BJ (cell line): ENCODE results near the gene OR10H1. TPM values are rescaled to one million over a fixed set of nuclear protein-coding genes. Genes with fewer than 3 reads are reported as not detected.
"Not testable (repeated sequence)": the region's sequence is repeated elsewhere in the genome, so short reads cannot be mapped to it uniquely, and the experiment has no call there.

Experiments
- CTCF ChIA-PET: fragments of 350-600 bp; formaldehyde crosslinking; extraction: SDS; loops from one replicate; lab custom pipeline; 2021; ENCODE audit warnings: antibody characterized with exemption, inconsistent platforms; lab: Yijun Ruan, JAX
- POLR2A ChIA-PET: fragments of 300-600 bp; sonication (Branson Sonifier 250); formaldehyde crosslinking; extraction: SDS; loops from one replicate; lab custom pipeline; 2021; ENCODE audit warnings: antibody characterized with exemption; lab: Charles Lee
- DNase-seq: peaks from one replicate; pipeline ENCODE4 v3.0.0-alpha.2; 2011; ENCODE audit warnings: low read depth
- H3K27me3 ChIP-seq: 2 replicates; pipeline ENCODE4 v1.6.0; 2011; ENCODE audit warnings: low read length; ENCODE audit not compliant: control insufficient read depth, insufficient read depth
- H3K36me3 ChIP-seq: 2 replicates; pipeline ENCODE4 v1.5.1; 2011; ENCODE audit warnings: low read length; ENCODE audit not compliant: control insufficient read depth, insufficient read depth
- H3K4me3 ChIP-seq: 2 replicates; pipeline ENCODE4 v1.5.1; 2011; ENCODE audit warnings: low read depth, mild to moderate bottlenecking, control low read depth, low read length
- polyA plus RNA-seq: library from polyadenylated mRNA; depleted of rRNA; stranded (reverse); fragments of >200 nt; gene quantifications from 2 replicates; pipeline ENCODE4 v1.2.3, GENCODE V29; 2011
- TF ChIP-seq, protein P1 (sequence below): IDR thresholded peaks from 2 replicates; pipeline ENCODE4 v1.5.1; 2011; ENCODE audit warnings: low read depth, mild to moderate bottlenecking, control low read depth, inconsistent platforms, low read length, moderate library complexity; ENCODE audit not compliant: insufficient read depth

OR10H1 gene
- polyA plus RNA-seq, 1 experiment = not detected

DNA sequence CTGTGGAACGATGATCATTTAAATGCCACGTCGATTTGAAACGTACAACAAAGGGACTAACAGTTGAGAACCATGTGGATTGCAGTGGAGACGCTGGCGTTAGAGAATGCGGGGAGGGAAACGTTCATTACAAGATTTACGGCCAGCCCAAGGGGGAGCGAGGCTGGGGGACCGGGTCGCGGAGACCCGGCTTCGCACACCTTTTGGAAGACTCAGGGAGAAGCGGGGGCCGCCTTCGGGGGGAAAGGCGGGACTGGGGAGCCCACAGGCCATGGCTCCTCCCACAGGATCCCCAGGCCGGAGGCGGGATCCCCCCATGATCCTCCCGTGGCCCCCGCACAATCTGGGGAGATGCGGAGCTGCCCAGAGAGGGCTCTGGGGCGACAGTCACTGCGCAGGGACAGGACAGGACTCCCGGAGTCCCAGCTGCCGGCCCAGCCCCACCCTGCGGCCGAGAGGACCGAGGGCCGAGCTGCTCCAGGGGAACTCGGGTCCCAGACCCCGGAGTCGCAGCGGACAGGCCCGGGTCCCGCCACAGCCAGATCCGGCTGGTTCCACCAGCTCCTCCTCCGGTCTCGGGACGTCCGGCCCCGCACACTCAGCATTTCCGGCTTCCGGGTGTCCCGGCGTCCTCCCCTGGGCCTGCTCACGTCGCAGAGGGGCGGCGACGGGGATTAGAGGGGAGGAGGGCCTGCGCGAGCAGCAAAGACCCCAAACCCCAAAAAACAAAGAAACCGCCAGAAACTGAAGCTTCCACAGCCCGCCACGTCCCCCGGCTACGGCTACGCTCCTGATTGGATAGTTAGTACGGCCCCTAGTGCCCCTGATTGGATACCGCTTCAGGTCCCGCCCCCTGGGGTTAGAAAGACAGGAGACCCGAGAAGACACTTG, 21.1 kb upstream of the OR10H1 start:
- DNase-seq = peak; percentile 74
- Histone ChIP-seq H3K4me3 (peak overlapping the region; percentile 96), H3K36me3 (no peaks in the 10 kb centered on the region), H3K27me3 (no peaks in the 10 kb centered on the region)
- POLR2A ChIA-PET = interaction anchor here (0.5 kb wide), 1 partner anchor 626 kb away, joined by 3 read pairs; no protein-coding TSS in a partner anchor
- CTCF ChIA-PET = no interaction called here
- TF ChIP-seq, protein P1, sequence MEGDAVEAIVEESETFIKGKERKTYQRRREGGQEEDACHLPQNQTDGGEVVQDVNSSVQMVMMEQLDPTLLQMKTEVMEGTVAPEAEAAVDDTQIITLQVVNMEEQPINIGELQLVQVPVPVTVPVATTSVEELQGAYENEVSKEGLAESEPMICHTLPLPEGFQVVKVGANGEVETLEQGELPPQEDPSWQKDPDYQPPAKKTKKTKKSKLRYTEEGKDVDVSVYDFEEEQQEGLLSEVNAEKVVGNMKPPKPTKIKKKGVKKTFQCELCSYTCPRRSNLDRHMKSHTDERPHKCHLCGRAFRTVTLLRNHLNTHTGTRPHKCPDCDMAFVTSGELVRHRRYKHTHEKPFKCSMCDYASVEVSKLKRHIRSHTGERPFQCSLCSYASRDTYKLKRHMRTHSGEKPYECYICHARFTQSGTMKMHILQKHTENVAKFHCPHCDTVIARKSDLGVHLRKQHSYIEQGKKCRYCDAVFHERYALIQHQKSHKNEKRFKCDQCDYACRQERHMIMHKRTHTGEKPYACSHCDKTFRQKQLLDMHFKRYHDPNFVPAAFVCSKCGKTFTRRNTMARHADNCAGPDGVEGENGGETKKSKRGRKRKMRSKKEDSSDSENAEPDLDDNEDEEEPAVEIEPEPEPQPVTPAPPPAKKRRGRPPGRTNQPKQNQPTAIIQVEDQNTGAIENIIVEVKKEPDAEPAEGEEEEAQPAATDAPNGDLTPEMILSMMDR = no peak

GRCh38 chr19:15835565-15836329, 20.3 kb upstream of the OR10H1 start:
- ChIA-PET POLR2A (interaction anchor here (0.5 kb wide), 1 partner anchor 627 kb away, joined by 3 read pairs; no protein-coding TSS in a partner anchor), CTCF (interaction anchor here (0.7 kb wide), 1 partner anchor 24 kb away, joined by 3 read pairs; no protein-coding TSS in a partner anchor)

GRCh38 chr19:15834232-15834631, 18.8 kb upstream of the OR10H1 start:
- DNase-seq, POLR2A ChIA-PET, H3K4me3 ChIP-seq, H3K36me3 ChIP-seq, H3K27me3 ChIP-seq, CTCF ChIA-PET: not testable (repeated sequence)

More at GRCh38 chr19:15835565-15836329, 20.3 kb upstream of the OR10H1 start:
- H3K27me3 ChIP-seq, DNase-seq, H3K36me3 ChIP-seq: not testable (repeated sequence)
- H3K4me3 ChIP-seq = peak overlapping the region; percentile 96

DNA sequence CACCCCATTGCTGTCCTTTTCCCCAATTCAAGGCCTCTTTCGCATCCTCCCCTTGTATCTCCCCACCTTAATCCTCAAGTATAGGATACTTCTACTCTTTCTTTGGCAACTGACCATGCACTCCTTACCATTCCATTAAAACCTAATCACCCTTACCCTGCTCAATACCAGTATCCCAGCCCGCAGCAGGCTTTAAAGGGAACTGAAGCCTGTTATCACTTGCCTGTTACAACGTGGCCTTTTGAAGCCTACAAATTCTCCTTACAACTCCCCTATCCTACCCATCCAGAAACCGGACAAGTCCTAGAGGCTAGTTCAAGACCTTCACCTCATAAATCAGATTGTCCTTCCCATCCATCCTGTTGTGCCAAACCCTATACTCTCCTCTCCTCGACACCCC, 16.2 kb upstream of the OR10H1 start:
- no peak for DNase-seq
- Histone ChIP-seq H3K27me3 (no peaks in the 10 kb centered on the region), H3K4me3 (no peak overlapping the region), H3K36me3 (no peaks in the 10 kb centered on the region)
- ChIA-PET CTCF (no interaction called here), POLR2A (no interaction called here)
- TF ChIP-seq, protein P1 = no peak

- no peaks in the 10 kb centered on the region for H3K27me3 ChIP-seq
- H3K4me3 ChIP-seq = no peak overlapping the region
- TF ChIP-seq, protein P1 = no peak
- H3K36me3 ChIP-seq = no peaks in the 10 kb centered on the region
- CTCF ChIA-PET = no interaction called here
- POLR2A ChIA-PET = no interaction called here
- DNase-seq = no peak
These were observed 14.3 kb upstream of the OR10H1 start for GRCh38 chr19:15829786-15830185.

- ChIA-PET CTCF (no interaction called here), POLR2A (no interaction called here)
- Histone ChIP-seq H3K4me3 (no peak overlapping the region), H3K27me3 (no peaks in the 10 kb centered on the region), H3K36me3 (no peaks in the 10 kb centered on the region)
- TF ChIP-seq, protein P1 = no peak
- DNase-seq = no peak
These were observed 13.8 kb upstream of the OR10H1 start for GRCh38 chr19:15829306-15829698.

GRCh38 chr19:15828611-15829305, 13.3 kb upstream of the OR10H1 start:
- H3K36me3 ChIP-seq, H3K27me3 ChIP-seq, H3K4me3 ChIP-seq, CTCF ChIA-PET, POLR2A ChIA-PET, DNase-seq: not testable (repeated sequence)
